ENCODE results near the gene SUCLG2. TPM values are rescaled to one million over a fixed set of nuclear protein-coding genes. Genes with fewer than 3 reads are reported as not detected.

The SUCLG2 gene
- total RNA-seq, 1 experiment from 2014 or later = 38.5 TPM

DNA sequence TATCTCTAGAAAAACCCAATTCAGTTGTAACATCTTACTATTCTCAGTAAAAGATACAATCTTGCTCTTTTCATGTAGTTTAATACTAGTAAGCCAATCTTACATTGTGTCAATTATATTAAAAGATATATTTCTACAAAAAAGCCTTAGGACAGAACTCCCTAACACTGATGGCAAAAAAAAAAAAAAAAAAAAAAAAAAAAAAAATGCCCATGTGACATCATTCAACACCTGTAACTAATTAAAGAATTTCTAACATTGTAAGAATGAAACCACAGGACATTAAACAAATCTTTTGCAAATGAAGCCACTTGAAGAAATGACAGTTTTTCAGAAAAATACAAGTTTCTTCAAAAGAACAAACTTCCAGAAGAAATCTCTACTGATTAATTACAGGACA lies 119.8 kb downstream of the SUCLG2 start:
- Histone ChIP-seq H2BK15ac (ENCODE audit: low read depth, low read length) (no peak overlapping the region), H3K27me3 (ENCODE audit: insufficient read depth, low read length) (no peaks in the 10 kb centered on the region), H3K27ac (ENCODE audit: insufficient read length, low read depth, low read length) (no peak overlapping the region), H3K23ac (ENCODE audit: insufficient read length, low read depth, low read length) (no peak overlapping the region), H4K8ac (replicated peaks; ENCODE audit: insufficient read length, low read depth, low read length) (no peak overlapping the region), H3K4me2 (ENCODE audit: insufficient read depth, insufficient read length, low read length) (no peak overlapping the region), H4K5ac (ENCODE audit: insufficient read length, low read depth, low read length) (no peak overlapping the region), H3K14ac (ENCODE audit: insufficient read depth, low read length) (no peak overlapping the region), H3K9ac (ENCODE audit: extremely low read depth, insufficient read length, low read length) (no peak overlapping the region), H2BK20ac (ENCODE audit: low read depth, low read length, poor library complexity, severe bottlenecking) (no peak overlapping the region), H4K20me1 (ENCODE audit: control insufficient read depth, insufficient read depth, insufficient read length) (no peaks in the 10 kb centered on the region), H3K23me2 (ENCODE audit: insufficient read length, low read depth, low read length, poor library complexity, severe bottlenecking) (no peaks in the 10 kb centered on the region), H3K56ac (ENCODE audit: insufficient read length, low read depth, low read length) (no peak overlapping the region), H3K9me3 (ENCODE audit: control insufficient read depth, low read depth, low read length) (no peaks in the 10 kb centered on the region), H4K91ac (ENCODE audit: insufficient read length, low read depth, low read length) (no peak overlapping the region), H2BK12ac (ENCODE audit: insufficient read length, low read depth, low read length) (no peak overlapping the region), H3T11ph (ENCODE audit: low read length) (no peak overlapping the region), H3K18ac (ENCODE audit: insufficient read length, low read depth, low read length) (no peak overlapping the region), H2AFZ (ENCODE audit: low read length) (no peak overlapping the region), H3K4me1 (ENCODE audit: insufficient read depth, low read length) (no peaks in the 10 kb centered on the region; the same call in 1 of the 2 replicates), H2AK5ac (ENCODE audit: insufficient read length, low read length) (no peak overlapping the region), H3K4ac (ENCODE audit: low read depth, low read length) (no peak overlapping the region), H3K79me2 (ENCODE audit: insufficient read depth, low read length) (no peaks in the 10 kb centered on the region), H3K79me1 (ENCODE audit: insufficient read depth, low read depth, low read length, poor library complexity, severe bottlenecking) (no peaks in the 10 kb centered on the region), H2BK5ac (ENCODE audit: insufficient read length, low read length) (no peak overlapping the region), H2BK120ac (ENCODE audit: low read depth, low read length, poor library complexity, severe bottlenecking) (no peak overlapping the region)
- Mint-ChIP-seq H3K9me3 (peaks cover 2 to 7% of the 10 kb centered on the region in 2 experiments; a peak in 2 of 5 replicates), H3K27me3 (ENCODE audit: low read depth) (no peaks in the 10 kb centered on the region), H3K36me3 (ENCODE audit: insufficient read depth in 1 of 3, low read depth in 3 of 3) (peaks cover 0 to 5% (median 2%) of the 10 kb centered on the region in 3 experiments; a peak in 2 of 7 replicates), H3K4me1 (no peaks in the 10 kb centered on the region; a peak in 1 of 4 replicates), H3K27ac (no peak overlapping the region), H3K4me3 (no peak overlapping the region)
- no peak for DNase-seq
- TF ChIP-seq CTCF (conservative IDR thresholded peaks at IDR 0.05) = no peak

Measured in H9 (cell line).